Measurements from ENCODE around the gene MAMSTR. TPM values are rescaled to one million over a fixed set of nuclear protein-coding genes. Genes with fewer than 3 reads are reported as not detected.

The MAMSTR gene
- total RNA-seq, 1 donor from 2014 or later = 2.1 TPM

GRCh38 chr19:48728911-48729664 lies 9.6 kb upstream of the MAMSTR start:
- peak; percentile 32 for TF ChIP-seq CTCF (IDR thresholded peaks at IDR 0.05; ENCODE audit: unreplicated experiment)
- Mint-ChIP-seq H3K36me3 (ENCODE audit: insufficient read depth) (peaks cover 2% of the 10 kb centered on the region), H3K4me3 (ENCODE audit: low read depth) (no peak overlapping the region), H3K9me3 (ENCODE audit: low read depth) (peaks cover 4% of the 10 kb centered on the region), H3K27me3 (peaks cover 15% of the 10 kb centered on the region), H3K27ac (no peak overlapping the region), H3K4me1 (ENCODE audit: low read depth) (no peaks in the 10 kb centered on the region)
- DNase-seq (ENCODE audit: low spot score, unreplicated experiment) = no peak

GRCh38 chr19:48726556-48726955 lies 7.0 kb upstream of the MAMSTR start:
- Mint-ChIP-seq H3K27me3 (peaks cover 8% of the 10 kb centered on the region), H3K4me3 (ENCODE audit: low read depth) (no peak overlapping the region), H3K27ac (no peak overlapping the region), H3K9me3 (ENCODE audit: low read depth) (peaks cover 4% of the 10 kb centered on the region), H3K4me1 (ENCODE audit: low read depth) (no peaks in the 10 kb centered on the region), H3K36me3 (ENCODE audit: insufficient read depth) (peaks cover 2% of the 10 kb centered on the region)
- TF ChIP-seq CTCF (IDR thresholded peaks at IDR 0.05; ENCODE audit: unreplicated experiment) = no peak
- no peak for DNase-seq (ENCODE audit: low spot score, unreplicated experiment)

GRCh38 chr19:48724796-48725753 lies 5.5 kb upstream of the MAMSTR start:
- DNase-seq (ENCODE audit: low spot score, unreplicated experiment) = no peak
- peaks cover 1% of the 10 kb centered on the region for H3K4me1 Mint-ChIP-seq (ENCODE audit: low read depth)
- TF ChIP-seq CTCF (IDR thresholded peaks at IDR 0.05; ENCODE audit: unreplicated experiment) = no peak
- no peak overlapping the region for H3K27ac Mint-ChIP-seq
- no peaks in the 10 kb centered on the region for H3K36me3 Mint-ChIP-seq (ENCODE audit: insufficient read depth)
- peaks cover 4% of the 10 kb centered on the region for H3K27me3 Mint-ChIP-seq
- H3K9me3 Mint-ChIP-seq (ENCODE audit: low read depth) = peaks cover 4% of the 10 kb centered on the region
- H3K4me3 Mint-ChIP-seq (ENCODE audit: low read depth) = no peak overlapping the region

GRCh38 chr19:48722196-48722708 lies 2.7 kb upstream of the MAMSTR start:
- no peak overlapping the region for H3K4me3 Mint-ChIP-seq (ENCODE audit: low read depth)
- no peaks in the 10 kb centered on the region for H3K36me3 Mint-ChIP-seq (ENCODE audit: insufficient read depth)
- DNase-seq (ENCODE audit: low spot score, unreplicated experiment) = no peak
- TF ChIP-seq CTCF (IDR thresholded peaks at IDR 0.05; ENCODE audit: unreplicated experiment) = no peak
- peaks cover 4% of the 10 kb centered on the region for H3K9me3 Mint-ChIP-seq (ENCODE audit: low read depth)
- no peaks in the 10 kb centered on the region for H3K27me3 Mint-ChIP-seq
- H3K27ac Mint-ChIP-seq = no peak overlapping the region
- H3K4me1 Mint-ChIP-seq (ENCODE audit: low read depth) = peaks cover 7% of the 10 kb centered on the region

- TF ChIP-seq CTCF (IDR thresholded peaks at IDR 0.05; ENCODE audit: unreplicated experiment) = no peak
- peak; percentile 91 for DNase-seq (ENCODE audit: low spot score, unreplicated experiment)
- Mint-ChIP-seq H3K9me3 (ENCODE audit: low read depth) (no peaks in the 10 kb centered on the region), H3K4me1 (ENCODE audit: low read depth) (peaks cover 12% of the 10 kb centered on the region), H3K27me3 (no peaks in the 10 kb centered on the region), H3K36me3 (ENCODE audit: insufficient read depth) (no peaks in the 10 kb centered on the region), H3K27ac (peak overlapping the region; percentile 96), H3K4me3 (ENCODE audit: low read depth) (peak overlapping the region; percentile 95)
Observed at GRCh38 chr19:48720613-48721296, 1.2 kb upstream of the MAMSTR start.
